Amygdala (tissue), 56 donors: ENCODE data around the gene PALLD.
"Not testable (repeated sequence)": the region's sequence is repeated elsewhere in the genome, so short reads cannot be mapped to it uniquely, and the experiment has no call there.

Experiments
- DNase-seq, 56 donors: peaks; one replicate each; lab custom pipeline; 2025; lab: John Stamatoyannopoulos, UW

PALLD gene

DNA sequence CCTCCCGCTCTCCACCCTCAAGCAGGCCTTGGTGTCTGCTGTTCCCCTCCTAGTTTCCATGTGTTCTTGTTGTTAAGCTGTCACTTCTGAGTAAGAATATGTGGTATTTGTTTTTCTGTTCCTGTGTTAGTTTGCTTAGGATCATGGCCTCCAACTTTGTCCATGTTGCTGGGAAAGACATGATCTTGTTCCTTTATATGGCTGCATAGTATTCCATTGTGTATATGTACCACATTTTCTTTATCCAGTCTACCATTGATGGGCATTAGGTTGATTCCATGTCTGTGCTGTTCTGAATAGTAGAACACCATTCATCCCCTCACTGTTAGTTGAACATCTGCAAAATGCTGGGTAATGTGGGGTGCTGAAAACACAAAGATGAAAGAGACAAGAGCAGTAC lies 222.9 kb downstream of the PALLD start:
- DNase-seq, result no peak

- DNase-seq, result no peak
These were observed 223.6 kb downstream of the PALLD start for GRCh38 chr4:168720396-168720900.

GRCh38 chr4:168722391-168722790 lies 225.5 kb downstream of the PALLD start:
- DNase-seq, result no peak

GRCh38 chr4:168723020-168723419 lies 226.2 kb downstream of the PALLD start:
- no peak for DNase-seq

DNA sequence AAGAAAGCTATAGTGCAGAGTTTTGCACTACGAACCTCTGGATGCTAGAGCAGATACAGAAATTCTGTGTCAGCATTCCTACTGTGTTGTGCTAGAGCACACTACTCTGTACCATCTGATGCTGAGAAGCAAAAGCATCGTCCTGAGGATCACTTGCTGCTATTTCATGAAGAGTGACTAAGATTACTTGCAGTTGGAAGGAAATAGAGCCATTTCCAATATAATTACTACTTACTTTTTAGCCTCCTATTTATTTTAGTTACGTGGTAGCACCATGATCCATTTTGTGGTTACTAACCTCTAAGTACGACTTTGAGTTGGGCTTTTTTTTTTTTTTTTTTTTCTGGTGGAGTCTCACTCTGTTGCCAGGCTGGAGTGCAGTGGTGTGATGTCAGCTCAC lies 226.7 kb downstream of the PALLD start:
- no peak for DNase-seq

DNA sequence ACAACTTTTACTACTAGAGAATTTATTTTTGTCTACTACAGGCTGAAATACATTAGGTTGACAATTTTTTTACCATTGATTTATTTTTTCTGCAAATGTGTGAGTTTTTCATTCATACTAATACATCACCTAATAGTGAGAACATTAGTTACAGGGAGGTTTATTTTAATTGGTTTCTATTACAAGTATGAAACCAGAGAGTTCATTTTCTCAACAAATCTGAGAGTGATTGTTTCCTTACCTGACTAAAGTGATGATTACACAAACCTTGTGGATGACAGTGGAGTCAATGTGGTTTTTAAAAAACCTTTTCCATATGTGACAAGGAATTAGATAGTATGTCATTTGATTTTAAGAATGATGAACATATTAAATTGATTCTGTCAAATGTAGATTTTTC lies 227.4 kb downstream of the PALLD start:
- DNase-seq, result no peak

- no peak for DNase-seq
These were observed 228.0 kb downstream of the PALLD start for GRCh38 chr4:168724686-168725411.

GRCh38 chr4:168725930-168726329 lies 229.1 kb downstream of the PALLD start:
- no peak for DNase-seq

GRCh38 chr4:168727181-168727580 lies 230.3 kb downstream of the PALLD start:
- DNase-seq, result not testable (repeated sequence)

DNA sequence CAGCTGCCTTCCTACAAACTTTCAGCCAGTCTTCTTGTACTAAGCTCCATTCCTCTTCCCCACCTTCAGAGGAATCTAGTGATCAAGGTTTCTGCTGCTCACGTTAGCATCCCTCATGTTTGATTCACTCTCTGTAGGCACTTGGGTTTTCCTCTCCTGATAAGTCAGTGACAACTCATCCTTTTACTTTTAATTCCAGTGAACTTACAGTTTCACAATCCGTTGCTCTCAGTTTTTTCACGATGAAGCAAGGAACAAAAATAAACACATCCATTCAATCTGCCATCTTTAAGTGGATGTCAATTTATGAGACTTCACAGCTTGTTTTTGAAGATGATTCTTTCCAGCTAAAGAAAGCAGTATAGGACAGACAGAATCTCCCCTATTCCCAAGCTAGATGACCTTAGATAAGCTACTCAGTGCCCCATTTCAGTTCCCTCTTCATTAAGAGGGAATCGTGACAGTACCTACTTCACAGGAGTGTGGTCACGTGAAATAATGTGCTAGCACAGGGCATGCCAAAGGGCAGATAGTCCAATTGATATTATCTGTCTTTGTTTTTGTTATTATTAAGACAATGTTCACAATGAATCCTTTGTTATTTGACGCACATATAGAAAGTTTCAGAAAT lies 234.3 kb downstream of the PALLD start:
- no peak for DNase-seq

GRCh38 chr4:168731706-168732414 lies 235.0 kb downstream of the PALLD start:
- no peak for DNase-seq

DNA sequence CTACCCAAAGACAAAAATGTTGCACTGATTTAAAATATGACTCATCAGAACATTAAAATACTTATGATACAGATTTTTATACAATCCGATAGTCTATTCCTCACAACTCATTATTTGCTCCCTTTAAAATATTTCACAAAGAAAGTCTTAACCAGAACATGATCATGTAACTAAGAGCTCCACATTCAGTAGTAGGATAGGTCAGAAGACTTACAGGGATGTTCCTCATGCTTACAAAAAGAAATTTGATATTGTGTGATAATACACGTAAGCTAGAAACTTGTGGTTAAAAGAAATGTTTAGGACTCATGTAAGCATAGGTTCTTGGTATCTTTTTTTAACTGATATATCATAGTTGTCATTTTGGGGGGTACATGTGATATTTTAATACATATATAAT lies 235.9 kb downstream of the PALLD start:
- DNase-seq, result no peak

- no peak for DNase-seq
These were observed 238.1 kb downstream of the PALLD start for GRCh38 chr4:168734703-168735678.

DNA sequence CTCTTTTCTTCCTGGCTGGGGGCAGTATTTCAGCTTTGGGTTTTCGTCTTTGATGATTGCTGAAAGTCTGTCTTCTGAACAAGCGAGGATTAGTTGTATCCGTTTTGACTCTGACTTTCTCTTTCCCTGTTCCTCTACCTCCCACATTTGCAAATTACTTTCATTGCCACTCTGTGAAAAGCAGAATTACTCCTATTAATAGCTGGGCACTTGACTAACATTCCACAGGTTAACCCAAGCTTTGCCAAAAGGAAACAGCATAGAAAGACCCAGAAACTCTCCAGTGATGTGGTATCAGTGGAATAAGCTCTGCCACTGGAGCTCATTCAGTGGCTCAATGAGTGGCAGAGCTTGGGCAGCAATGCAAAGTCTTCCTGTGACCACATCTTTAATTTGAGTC lies 238.9 kb downstream of the PALLD start:
- DNase-seq, result no peak

DNA sequence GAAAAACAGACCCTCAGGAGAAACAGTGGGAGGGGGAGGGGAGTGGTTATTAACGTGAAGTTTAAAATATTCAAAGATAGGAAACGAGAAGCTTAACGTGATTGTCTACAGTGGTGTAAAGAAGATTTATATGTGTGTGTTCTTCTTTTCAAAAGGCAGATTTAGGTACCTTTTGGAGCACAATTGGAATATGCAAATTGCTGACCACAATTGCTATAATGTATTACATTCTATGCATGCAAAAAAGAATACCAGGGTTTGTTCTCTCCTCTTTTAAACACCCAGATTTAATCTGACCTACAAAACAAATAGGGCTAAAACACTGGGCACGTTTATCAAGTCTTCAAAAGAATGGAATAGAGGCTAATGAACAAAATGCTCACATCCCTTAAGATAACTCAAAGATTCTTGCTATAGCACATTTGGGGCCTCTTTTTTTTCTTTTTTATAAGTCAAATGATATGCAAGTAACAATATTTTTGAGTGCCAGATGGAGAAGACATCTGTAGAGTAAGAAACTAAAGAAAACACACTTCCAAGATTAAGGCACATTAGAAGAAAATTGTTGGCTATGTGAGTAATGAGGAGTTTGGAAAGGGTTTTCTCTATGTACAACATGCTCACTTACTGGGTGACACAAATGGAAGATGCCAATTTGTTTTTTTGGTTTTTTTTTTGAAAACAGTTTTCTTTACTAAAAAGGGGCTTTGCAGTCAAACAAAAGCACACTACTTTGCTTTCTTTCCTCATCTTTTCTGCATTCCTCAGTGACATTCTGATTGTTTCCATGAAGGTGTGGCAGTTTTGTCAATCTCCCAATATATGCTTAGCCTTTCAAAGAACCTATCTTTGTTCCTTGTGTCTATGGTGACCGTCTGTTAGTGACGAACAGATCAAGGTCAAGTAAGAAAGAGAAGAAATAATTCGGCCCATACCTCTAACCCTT lies 240.3 kb downstream of the PALLD start:
- DNase-seq, result no peak

- DNase-seq, result no peak
These were observed 240.9 kb downstream of the PALLD start for GRCh38 chr4:168737806-168738172.

DNA sequence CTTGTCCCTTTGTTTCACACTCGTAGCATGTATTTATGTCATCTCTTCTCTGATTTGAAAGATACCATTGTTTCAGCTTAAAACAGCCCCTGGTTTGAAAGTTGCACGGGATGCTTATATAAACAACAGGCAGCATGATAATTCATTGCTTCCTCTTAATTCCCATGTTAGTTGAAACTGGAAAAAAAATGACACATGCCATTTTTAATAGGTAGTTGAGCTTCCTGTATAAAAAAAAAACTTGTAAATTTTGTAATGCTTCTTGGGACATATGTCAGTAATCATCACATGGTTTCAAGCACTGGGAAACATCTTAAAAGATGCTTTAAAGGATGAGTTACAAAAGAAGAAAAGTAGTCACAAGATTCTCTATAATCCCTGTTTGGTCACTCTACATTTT lies 243.0 kb downstream of the PALLD start:
- no peak for DNase-seq

GRCh38 chr4:168740691-168741090 lies 243.8 kb downstream of the PALLD start:
- DNase-seq, result no peak
